GM18519 (cell line): ENCODE data around the gene APBA2.
"Not testable (repeated sequence)": the region's sequence is repeated elsewhere in the genome, so short reads cannot be mapped to it uniquely, and the experiment has no call there.

ENCODE experiments used
- ATAC-seq: cut with Tn5 transposase; IDR thresholded peaks from one replicate; pipeline ENCODE4 v1.9.1; 2021; ENCODE audit warnings: mild to moderate bottlenecking, moderate library complexity; ENCODE audit not compliant: unreplicated experiment, low FRiP score

APBA2 gene

DNA sequence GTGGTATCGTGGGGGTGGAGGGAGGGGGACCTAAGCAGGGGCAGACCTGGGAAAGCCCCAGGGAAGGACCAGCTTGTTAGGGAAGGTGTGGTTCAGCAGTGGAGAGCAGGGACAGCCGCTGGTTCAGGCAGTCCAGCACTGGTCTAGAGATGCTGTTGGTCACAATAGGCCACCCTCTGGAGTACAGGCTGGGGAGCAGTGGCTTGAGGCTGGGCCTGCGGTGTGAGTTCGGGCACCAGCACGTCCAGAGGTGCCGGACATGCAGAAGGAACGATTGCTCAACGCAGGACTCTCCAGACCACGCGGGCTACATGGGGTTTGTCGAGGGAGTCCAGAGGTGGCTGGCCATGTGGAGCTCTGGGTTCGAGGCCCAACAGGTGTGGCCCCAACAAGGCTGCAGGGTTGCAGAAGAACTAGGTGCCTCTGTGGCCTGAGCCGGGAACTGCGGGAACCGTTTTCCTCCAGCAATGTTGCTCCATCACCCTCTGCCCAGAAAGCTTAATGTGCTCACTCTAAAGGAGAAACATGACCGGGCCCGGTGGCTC lies 143.9 kb downstream of the APBA2 start:
- ATAC-seq = no peak

DNA sequence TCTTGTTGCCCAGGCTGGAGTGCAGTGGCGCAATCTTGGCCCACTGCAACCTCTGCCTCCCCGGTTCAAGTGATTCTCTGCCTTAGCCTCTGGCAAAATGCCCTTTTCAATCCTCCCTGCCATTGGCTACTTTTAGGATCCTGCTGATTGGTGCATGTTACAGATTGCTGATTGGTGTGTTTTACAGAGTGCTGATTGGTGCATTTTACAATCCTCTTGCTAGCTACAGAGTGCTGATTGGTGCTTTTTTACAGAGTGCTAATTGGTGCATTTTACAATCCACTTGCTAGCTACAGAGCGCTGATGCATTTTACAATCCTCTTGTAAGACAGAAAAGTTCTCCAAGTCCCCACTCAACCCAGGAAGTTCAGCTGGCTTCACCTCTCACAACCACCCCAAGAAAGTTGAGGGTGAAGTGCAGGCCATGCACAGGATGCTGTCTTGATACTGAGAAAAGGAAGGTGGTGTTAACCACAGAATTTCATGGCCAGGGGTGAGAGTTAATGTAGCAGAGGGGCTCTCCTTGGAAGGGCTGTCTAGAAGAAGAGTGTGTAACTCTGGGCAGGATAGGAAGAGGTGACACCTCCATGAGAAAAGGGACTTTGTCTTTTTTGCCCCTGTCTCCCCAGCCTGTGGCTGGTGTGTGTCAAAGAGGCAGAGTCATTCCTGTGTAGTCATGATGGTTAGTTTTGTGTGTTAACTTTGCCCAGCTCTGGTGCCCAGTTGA lies 145.9 kb downstream of the APBA2 start:
- no peak for ATAC-seq

DNA sequence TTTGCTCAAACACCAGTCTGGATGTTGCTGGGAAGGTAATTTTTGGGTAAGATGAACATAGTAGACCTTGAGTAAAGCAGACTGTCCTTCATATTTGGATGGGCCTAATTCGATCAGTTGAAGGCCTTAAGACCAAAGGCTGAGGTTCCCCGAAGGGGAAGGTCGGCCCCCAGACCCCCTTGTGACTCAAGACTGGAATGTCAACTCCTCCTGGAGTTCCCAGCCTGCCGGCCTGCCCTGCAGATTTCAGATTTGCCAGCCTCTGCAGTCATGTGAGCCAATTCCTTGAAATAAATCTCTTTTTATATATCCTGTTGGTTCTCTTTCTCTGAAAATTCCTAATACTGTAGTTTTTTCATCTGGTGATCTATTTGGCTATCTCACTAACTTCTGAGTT lies 146.5 kb downstream of the APBA2 start:
- ATAC-seq = no peak

DNA sequence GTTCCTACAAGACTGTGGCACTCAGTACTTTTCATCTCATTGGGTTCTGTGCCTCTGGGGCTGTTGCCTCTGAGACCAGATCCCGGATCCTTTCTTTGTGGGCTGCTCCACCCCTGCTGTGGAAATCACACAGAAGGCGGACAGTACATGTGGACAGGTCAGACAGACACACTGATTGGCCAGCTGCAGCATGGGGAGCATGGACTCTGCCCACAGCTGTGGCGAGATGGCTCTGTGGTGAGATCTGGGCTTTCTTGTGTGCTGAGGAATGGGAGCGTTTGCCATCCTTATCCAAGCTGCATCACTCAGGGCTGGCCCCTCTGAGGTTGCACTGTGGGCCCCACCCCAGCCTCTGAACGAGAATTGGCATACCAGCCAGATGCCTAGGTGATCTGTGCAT lies 147.0 kb downstream of the APBA2 start:
- ATAC-seq = no peak

DNA sequence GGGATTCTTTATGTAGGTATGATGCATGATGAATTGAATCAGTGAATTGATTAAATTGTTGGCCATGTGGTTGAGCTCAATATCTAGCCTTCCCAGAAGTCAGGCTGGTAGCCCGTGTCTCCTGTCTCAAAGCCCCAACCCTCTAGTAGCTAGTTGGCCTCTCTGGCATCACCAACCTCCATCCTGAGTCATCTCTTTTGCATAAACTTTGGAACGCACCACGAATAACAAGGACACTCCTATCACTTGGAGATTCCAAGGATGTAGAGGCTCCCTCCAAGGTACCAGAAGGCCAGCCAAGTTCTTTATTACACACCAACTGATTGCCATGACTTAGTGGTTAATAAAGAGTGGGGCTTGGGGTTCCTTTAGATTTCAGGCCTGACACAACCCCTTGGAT lies 148.4 kb downstream of the APBA2 start:
- ATAC-seq = no peak

DNA sequence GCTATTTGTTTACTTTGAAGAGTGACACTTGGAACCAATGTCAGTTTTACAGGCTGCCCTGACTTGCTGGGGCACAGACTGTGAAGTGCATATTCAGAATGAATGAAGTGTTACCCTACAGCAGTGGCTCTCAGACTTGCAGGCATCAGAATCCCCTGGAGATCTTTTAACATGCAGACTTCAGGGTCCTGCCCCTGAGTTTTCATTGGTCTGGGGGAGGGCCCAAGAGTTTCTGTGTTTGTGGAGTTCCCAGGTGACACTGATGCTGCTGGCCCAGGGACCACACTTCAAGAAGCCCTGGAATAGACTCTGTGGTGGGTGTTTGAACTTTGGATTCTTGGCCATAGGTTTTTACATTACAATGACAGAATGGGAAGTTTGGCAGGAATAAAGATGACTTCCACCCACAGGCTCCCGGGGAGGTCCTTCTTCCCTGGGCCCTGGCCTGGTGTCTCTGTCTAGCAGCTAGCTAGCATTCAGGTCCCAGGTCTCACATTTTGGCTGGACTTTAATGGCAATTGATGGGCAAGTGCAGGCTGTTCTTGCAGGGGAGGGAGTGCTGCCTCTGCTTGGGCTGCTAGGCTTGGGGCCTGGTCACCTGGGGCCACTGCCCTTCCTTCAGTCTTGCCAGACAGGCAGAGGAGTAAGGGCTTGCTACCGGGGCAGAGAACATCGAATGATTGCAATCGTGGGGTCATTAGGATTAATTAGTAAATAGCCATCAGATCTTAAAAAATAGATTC lies 149.0 kb downstream of the APBA2 start:
- ATAC-seq = no peak

DNA sequence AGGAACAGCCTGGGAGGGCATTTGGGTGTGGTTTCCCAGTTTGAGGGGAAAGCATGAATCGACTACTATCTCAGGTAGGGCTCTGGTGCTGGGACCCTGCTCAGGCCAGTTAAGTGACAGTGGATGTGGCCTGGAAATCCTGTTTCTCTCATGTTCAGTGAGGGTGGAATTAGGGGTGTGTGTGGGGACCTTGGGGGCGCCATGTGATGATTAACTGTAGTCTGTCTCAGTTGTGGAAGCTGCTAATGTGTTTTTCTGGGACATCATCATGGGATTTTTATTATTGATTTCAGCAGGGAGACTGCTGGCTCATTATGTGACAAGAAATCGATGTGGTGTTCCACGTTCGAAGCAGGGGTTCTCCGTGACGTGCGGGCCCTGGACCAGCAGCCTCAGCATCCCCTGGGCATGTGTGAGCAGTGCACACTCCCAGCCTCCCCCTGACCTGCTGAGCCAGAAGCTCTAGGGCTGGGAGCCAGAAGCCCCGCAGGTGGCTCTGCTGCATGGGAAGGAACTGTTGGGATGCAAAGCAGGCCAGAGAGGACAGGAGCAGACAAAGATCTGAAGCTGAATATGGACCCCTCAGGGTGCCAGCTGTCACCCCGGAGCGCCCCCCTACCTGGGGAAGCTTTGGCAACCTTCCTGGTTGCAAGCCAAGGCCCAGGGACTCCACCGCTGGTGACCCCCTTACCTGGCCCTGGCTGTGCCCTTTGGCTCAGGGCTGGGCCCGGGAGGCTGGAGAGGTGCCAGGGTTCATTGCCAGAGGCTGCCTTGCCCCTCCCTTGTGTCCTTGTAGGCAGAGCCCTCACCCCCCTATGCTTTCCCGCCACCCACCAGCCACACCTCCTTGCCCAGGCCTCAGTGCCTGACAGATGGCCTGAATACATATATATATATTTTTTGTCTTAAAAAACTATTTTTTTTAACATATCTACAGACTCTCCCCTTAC lies 149.8 kb downstream of the APBA2 start:
- no peak for ATAC-seq

DNA sequence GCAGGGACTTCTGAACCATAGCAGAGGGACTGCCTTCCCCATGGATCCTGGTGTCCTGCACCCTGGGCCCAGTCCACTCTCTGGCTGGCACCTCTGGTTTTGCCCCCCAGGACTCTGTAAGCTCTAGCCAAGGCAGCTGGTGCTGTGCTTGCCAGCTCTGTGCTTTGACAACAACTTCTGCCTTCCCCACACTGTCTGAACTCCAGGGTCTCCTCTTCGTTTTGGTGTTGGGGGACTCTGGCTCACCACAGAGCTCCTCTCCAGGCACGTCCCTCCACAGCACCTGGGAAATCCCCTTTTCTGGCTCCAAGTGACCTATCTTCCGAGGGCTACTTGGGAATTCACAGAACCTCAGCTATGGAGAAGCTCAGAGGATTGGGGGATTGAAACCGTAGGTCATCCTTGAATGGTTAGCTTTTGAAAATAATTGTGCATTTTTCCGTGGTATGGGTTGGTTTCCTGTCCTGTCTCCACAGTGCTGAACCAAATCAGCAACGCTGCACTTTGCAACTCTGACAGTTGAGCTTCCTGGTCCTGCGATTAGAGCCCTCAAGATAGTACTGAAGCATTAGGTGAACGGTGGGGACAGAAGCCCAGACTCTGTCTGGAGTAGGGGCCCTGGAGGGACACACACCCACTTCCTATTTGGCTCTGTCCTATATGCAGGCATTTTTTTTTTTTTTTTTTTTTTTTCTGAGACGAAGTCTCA lies 152.4 kb downstream of the APBA2 start:
- no peak for ATAC-seq

DNA sequence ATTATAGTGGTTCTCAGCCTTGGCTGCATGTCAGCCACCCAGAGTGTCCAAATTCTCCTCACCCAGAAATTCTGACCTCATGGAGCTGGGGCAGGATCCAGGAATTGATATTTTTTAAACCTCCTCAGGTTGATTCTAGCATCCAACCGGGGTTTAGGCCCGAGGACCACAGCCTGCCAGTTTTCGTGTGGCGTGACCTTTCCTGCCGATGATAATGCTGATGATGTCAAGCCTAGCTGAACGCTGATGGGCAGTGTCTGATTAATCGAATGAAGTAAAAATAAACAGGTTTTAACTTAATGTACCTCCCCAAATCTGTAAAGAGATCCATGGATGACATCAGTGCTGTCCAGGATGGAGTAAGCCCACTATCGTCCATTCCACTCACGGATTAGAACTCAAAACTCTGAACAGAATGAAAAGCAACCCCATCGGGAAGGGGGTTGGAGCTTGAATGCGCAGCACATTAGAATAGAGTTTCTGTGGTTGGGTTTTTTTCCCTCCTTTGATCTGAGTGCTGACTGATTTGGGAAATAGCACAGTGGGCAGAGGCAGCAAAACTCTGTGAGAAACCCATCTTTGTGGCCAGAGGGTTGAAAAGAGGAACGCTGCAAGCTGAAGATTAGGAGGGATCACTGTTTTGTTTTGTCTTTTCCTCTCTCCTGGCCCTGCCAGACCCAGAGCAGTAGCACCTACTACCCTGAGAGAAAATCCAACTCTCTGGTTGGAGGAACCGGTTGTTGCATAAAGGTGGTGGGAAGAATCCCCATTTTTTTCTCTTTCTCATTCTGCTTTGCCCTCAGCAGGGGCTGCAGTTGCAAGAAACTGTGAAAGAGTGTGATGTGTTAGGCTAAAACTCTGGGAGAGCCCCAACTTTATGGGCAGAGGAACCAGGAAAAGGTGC lies 153.9 kb downstream of the APBA2 start:
- no peak for ATAC-seq

DNA sequence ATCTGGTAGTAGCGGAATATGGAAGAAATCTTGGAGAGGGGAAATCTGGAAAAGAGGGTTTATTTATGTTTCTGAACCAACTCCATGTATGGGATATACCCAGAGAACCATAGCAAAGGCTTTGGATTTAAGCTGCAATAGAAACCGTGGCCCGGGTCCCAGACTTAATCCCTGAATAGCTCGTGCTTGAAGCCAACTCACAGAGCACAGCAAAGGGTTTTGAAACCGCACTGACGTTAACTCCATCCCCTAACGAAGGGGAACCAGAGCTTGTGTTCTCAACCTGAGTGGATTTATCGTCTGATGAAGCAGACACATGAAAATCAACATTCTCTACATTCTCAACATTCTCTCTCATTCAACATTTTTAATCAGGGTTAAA lies 154.6 kb downstream of the APBA2 start:
- no peak for ATAC-seq

DNA sequence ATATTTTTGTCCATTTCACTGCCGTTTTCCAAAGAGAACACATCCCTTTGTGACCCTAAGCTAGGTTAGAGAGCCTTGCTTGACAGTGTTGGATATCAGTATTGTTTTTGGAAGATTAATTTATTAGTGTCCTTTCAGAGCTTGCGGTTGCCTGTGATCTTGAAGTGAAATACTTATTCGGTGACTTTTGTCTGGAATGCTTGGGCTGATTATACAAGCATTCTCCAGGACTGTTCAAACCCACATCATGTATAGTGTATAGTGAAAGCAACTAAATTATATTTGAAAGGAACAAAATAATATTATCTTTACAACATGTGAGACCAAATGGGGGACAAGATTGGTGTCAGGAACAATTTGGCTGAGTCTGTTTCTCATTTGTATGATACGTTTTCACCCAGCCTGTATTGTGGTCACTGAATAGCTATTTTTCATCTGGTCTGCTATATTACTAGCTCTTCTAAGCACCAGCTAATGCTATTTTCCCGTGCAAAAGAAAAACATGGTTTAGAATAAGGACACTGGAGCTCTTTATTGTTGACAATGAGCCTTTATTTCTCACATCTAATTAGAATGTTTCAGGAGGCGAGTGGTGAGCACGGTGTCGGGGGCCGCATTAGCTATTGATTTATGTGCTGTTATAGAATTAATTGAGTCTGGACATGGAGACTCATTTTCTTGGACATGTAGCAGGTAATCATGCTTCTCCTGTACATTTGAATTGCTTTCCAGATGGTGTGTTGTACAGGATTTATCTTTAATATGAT lies 158.1 kb downstream of the APBA2 start:
- no peak for ATAC-seq

DNA sequence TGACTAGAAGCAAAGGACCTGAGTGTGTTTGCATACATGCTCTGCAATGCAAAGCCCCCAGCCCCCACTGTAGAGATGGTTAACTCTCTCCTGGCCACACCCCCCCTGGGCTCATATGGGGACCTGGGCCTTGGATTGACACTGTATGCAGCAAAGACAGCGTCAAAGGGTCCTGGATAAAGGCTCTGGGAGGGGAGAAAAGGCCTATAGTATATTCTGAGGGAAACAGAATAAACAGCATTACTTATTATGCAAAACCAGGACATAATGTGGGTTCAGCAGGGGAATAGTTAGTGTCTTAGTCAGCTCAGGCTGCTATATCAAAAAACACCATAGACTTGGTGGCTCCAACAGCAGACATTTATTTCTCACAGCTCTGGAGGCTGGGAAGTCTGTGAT lies 158.7 kb downstream of the APBA2 start:
- no peak for ATAC-seq

DNA sequence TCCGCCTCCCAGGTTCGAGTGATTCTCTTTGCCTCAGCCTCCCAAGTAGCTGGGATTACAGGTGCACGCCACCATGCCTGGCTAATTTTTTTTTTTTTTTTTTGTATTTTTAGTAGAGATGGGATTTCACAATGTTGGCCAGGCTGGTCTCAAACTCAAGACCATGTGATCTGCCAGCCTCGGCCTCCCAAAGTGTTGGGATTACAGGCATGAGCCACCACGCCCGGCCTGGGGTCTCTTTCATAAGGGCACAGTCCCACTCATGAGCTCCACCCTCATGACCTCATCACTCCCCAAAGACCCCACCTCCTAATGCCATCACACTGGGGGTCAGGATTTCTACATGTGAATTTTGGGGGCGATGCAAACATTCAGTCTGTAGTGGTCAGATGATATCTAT lies 159.4 kb downstream of the APBA2 start:
- ATAC-seq = not testable (repeated sequence)

DNA sequence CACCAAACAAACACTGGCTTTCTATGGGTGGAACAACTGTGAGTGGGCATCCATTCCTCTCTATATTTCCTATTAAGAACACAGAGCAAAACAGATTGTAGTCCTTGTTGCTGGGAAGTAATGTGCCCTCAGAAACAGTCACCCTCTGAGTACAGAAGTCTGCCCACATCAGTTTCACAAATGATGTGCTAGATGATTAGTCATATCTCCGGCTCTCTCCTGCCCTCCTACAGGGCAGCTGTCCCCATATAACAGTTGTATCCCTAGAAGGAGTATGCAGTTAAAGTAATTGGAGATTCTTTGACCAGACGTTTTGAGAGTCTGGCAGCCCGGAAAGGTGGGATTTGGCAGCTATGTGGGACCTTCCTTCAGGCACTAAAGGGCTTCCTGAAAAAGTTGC lies 159.9 kb downstream of the APBA2 start:
- no peak for ATAC-seq

DNA sequence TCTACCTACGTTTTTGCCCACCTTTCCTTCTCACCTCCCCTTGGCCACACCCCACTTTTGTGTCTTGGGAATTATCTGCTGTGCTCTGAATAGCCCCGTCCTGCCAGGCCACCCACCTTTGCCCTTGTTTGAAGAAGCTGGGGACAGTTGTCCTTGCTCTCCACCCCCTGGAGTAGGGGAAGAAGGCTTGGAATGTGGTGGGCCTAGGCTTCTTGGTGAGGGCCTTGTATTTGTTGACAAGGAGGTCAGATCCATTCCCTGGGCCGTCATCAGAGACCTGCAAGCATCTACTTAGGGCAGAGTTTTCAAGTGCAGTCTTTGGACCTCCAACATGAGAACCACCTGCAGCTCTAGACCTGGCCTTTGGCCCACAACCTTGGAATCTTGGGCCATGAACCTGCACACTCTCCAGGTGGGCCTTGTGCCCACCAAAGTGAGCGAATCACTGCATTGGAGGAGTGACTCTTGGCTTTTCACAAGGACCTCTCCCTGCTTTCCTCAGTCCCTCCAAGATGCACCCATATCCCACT lies 160.6 kb downstream of the APBA2 start:
- ATAC-seq = no peak

DNA sequence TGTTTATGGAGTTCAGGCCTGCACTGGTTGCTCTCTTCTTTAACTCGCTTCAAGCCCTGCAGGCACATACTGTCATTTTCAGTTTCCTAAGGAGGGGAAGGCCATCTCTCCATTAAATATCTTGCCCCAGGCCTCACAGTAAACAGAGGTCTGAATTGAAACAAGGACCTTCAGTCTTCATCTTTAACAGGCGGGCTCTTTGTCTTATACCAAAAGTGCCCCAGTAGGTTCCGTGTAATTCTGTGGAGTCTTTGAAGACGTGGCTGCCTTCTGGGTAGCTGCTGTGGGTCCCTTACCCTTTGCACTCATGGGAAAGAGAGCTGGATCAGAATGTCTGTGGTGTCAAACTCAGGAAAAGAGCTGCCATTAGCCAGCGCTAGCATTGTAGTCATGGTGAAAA lies 161.2 kb downstream of the APBA2 start:
- ATAC-seq = no peak

DNA sequence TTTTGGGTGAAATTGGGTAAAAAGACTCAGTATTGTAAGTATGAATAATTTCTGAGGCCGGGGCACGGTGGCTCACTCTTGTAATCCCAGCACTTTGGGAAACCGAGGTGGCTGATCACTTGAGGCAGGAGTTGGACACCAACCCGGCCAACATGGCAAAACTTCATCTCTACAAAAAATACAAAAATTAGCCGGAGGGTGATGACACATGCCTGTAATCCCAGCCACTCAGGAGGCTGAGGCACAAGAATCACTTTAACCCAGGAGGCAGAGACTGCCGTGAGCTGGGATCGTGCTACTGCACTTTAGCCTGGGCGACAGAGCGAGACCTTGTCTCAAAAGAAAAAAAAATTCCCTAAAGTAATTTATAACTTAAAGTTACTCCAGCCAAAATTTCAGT lies 162.2 kb downstream of the APBA2 start:
- no peak for ATAC-seq

DNA sequence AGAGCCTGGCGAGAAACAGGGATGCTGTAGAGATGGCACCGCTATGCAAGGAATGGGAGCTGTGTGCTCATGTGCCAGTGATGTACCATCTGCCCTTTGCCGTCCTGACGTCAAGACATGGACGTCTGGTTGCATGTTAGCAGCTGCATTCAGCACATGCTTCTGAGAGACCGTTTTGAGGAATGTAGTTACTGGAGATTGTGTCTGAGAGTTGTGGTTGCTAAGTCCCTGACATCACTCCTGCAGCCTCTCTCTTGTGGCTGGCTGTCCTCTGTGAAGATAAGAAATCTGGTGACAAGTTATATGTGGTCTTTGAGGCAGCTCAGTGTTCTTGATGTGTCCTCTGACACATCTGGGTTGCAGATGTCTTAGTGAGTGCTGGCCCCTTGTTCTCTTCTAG lies 165.1 kb downstream of the APBA2 start:
- ATAC-seq = no peak
